DND-41 (cell line): ENCODE data around the gene TPCN1.

Source experiments
- ATAC-seq: fragments of 200-7000 bp; cut with Tn5 transposase; 3 replicates; pipeline ENCODE4 v1.9.1; 2021; ENCODE audit warnings: low read depth; ENCODE audit not compliant: insufficient read depth
- DNase-seq: peaks from one replicate; pipeline ENCODE4 v3.0.0-alpha.2; 2020
- H2AFZ ChIP-seq: 2 replicates; pipeline ENCODE4 v1.6.0; 2012; ENCODE audit warnings: low read depth, low read length
- H3K27ac ChIP-seq: 2 replicates; pipeline ENCODE4 v1.5.1; 2012; ENCODE audit warnings: low read length, inconsistent platforms
- H3K27me3 ChIP-seq: fragments of 200-600 bp; sonication (generic); 2 replicates; pipeline ENCODE4 v1.6.0; 2012; ENCODE audit warnings: low read length, mild to moderate bottlenecking, inconsistent platforms; ENCODE audit not compliant: insufficient read depth, poor library complexity
- H3K36me3 ChIP-seq: 2 replicates; pipeline ENCODE4 v1.5.1; 2012; ENCODE audit warnings: low read length, inconsistent platforms; ENCODE audit not compliant: insufficient read depth
- H3K4me1 ChIP-seq: 2 replicates; pipeline ENCODE4 v1.5.1; 2012; ENCODE audit warnings: mild to moderate bottlenecking, low read length; ENCODE audit not compliant: insufficient read depth
- H3K4me2 ChIP-seq: 2 replicates; pipeline ENCODE4 v1.6.0; 2012; ENCODE audit warnings: mild to moderate bottlenecking, moderate library complexity, low read length, inconsistent platforms; ENCODE audit not compliant: insufficient read depth
- H3K4me3 ChIP-seq, 2 experiments: fragments of 200-600 bp in 1 of 2; shearing (Covaris generic) in 1 of 2; 2 replicates each; pipeline ENCODE4 v1.5.1; 2012 to 2016; ENCODE audit warnings: inconsistent platforms in 2 of 2, low read length in 2 of 2, mild to moderate bottlenecking in 2 of 2, low read depth in 1 of 2, moderate library complexity in 1 of 2
- H3K79me2 ChIP-seq: 2 replicates; pipeline ENCODE4 v1.6.0; 2012; ENCODE audit warnings: low read length, inconsistent platforms; ENCODE audit not compliant: insufficient read depth
- H3K9ac ChIP-seq: 2 replicates; pipeline ENCODE4 v1.6.0; 2012; ENCODE audit warnings: low read depth, mild to moderate bottlenecking, inconsistent platforms, low read length, moderate library complexity
- H3K9me3 ChIP-seq: 2 replicates; pipeline ENCODE4 v1.5.1; 2012; ENCODE audit warnings: low read length, moderate library complexity, mild to moderate bottlenecking, inconsistent platforms; ENCODE audit not compliant: insufficient read depth, severe bottlenecking
- H4K20me1 ChIP-seq: 2 replicates; pipeline ENCODE4 v1.6.0; 2012; ENCODE audit warnings: low read length; ENCODE audit not compliant: insufficient read depth
- EZH2 ChIP-seq: IDR thresholded peaks from 3 replicates; pipeline ENCODE4 v1.6.1; 2012; ENCODE audit warnings: borderline replicate concordance, low read depth, mild to moderate bottlenecking, moderate library complexity, low read length, inconsistent platforms; ENCODE audit not compliant: severe bottlenecking
- TF ChIP-seq, protein P1 (sequence below): IDR thresholded peaks from 2 replicates; pipeline ENCODE4 v1.5.1; 2012; ENCODE audit warnings: borderline replicate concordance, low read length, moderate library complexity, mild to moderate bottlenecking; ENCODE audit not compliant: poor library complexity, severe bottlenecking; ENCODE audit errors: extremely low read depth

Gene TPCN1

DNA sequence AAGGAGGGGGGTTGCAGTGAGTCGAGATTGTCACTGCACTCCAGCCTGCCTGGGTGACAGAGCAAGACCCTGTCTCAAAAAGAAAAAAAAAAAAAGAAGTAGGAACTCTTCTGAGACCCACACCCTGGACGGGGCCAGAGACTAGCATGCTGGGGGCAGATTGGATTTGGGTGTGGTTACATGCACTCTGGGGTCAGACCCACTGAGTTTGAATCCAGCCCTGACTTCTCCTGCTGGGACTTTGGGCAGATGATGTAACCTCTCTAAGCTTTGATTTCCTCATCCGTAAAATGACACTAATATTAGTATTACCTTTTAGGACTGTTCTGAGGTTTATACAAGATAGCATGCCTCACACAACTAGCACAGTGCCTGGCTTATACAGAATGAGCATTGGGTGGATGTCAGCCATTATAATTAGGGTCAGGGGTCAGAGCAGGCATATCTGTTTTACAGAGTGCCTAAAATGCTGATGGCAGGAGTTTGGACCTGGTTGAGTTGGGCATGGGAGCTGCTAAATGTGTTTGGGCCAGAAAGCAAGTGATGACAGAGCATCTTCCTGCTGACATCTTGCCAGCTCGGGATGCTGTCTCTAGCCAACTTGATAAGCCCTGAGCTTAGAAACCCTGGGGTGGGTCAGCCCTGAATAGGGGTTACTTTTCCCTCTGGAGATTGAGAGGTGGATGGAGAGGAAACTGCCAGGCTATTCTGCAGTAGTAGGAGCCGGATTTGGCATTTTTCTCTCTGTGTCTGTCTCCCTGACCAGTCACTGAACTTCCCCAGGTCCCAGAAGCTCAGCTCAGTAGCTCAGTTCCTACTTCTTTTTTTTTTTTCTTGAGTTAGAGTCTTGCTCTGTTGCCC is 15.5 kb downstream of the TPCN1 start:
- no peaks in the 10 kb centered on the region for H4K20me1 ChIP-seq
- no peaks in the 10 kb centered on the region for H3K79me2 ChIP-seq
- no peak for DNase-seq
- H3K36me3 ChIP-seq: peaks cover 69% of the 10 kb centered on the region
- H2AFZ ChIP-seq: no peak overlapping the region
- H3K4me3 ChIP-seq: no peak overlapping the region
- H3K27ac ChIP-seq: peak overlapping the region; percentile 33; the same call in 1 of the 2 replicates
- H3K4me1 ChIP-seq: no peaks in the 10 kb centered on the region
- TF ChIP-seq EZH2: no peak
- TF ChIP-seq, protein P1, sequence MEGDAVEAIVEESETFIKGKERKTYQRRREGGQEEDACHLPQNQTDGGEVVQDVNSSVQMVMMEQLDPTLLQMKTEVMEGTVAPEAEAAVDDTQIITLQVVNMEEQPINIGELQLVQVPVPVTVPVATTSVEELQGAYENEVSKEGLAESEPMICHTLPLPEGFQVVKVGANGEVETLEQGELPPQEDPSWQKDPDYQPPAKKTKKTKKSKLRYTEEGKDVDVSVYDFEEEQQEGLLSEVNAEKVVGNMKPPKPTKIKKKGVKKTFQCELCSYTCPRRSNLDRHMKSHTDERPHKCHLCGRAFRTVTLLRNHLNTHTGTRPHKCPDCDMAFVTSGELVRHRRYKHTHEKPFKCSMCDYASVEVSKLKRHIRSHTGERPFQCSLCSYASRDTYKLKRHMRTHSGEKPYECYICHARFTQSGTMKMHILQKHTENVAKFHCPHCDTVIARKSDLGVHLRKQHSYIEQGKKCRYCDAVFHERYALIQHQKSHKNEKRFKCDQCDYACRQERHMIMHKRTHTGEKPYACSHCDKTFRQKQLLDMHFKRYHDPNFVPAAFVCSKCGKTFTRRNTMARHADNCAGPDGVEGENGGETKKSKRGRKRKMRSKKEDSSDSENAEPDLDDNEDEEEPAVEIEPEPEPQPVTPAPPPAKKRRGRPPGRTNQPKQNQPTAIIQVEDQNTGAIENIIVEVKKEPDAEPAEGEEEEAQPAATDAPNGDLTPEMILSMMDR: no peak
- no peak for ATAC-seq
- no peak overlapping the region for H3K9ac ChIP-seq
- no peaks in the 10 kb centered on the region for H3K27me3 ChIP-seq
- H3K4me2 ChIP-seq: no peak overlapping the region
- no peaks in the 10 kb centered on the region for H3K9me3 ChIP-seq

DNA sequence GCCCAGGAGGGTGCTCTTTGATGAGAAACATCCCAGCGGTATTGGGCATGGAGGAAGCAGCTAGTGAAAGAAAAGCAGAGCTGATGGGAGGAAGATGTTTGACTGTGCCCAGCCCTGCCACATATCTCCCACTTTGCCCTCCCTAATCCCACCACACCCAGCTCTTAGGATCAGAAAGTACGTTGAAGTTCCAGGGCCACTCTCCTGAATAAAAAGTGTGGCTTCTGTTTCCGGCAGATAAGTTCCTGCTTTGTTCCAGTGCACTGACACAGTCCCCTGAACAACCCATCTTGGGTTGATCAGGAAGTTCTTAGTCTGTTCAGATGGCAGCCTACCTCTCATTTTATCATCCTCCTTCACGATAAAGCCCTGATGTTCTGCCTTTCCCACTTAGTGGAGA is 16.5 kb downstream of the TPCN1 start:
- TF ChIP-seq EZH2: no peak
- TF ChIP-seq, protein P1: no peak
- H3K36me3 ChIP-seq: peaks cover 69% of the 10 kb centered on the region
- DNase-seq: no peak
- peak overlapping the region; percentile 42; the same call in 1 of the 2 replicates for H3K27ac ChIP-seq
- ATAC-seq: no peak
- H3K9ac ChIP-seq: no peak overlapping the region
- H3K4me3 ChIP-seq: no peak overlapping the region
- H3K4me1 ChIP-seq: no peaks in the 10 kb centered on the region
- H3K27me3 ChIP-seq: no peaks in the 10 kb centered on the region
- H3K9me3 ChIP-seq: no peaks in the 10 kb centered on the region
- 0 out of 2 replicates have a peak, but pooled peaks cover 3% of the 10 kb centered on the region for H3K79me2 ChIP-seq
- no peaks in the 10 kb centered on the region for H4K20me1 ChIP-seq
- no peak overlapping the region for H3K4me2 ChIP-seq
- H2AFZ ChIP-seq: no peak overlapping the region

DNA sequence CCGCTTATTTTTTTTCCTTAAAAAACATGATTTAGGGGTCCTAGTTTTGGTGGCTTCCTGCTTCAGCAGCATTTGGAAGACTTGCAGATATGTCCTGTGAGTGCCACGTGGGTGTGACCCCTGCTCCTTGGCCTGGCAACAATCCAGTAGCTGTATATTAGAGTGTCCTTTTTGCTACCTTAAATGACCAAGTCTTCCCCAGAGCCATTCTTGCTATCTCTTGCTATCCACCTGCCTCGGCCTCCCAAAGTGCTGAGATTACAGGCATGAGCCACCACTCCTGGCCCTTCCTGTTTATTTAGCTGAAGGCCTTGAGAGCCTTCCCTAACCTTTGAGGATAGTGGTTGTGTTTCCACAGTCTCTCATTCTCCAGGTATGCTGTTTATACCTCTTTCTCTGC is 17.0 kb downstream of the TPCN1 start:
- Histone ChIP-seq H3K4me1 (no peaks in the 10 kb centered on the region), H4K20me1 (no peaks in the 10 kb centered on the region), H2AFZ (no peak overlapping the region), H3K36me3 (peaks cover 65% of the 10 kb centered on the region), H3K9ac (no peak overlapping the region), H3K4me3 (no peak overlapping the region), H3K27me3 (no peaks in the 10 kb centered on the region), H3K4me2 (no peak overlapping the region), H3K79me2 (0 out of 2 replicates have a peak, but pooled peaks cover 3% of the 10 kb centered on the region), H3K27ac (no peak overlapping the region), H3K9me3 (no peaks in the 10 kb centered on the region)
- ATAC-seq: no peak
- DNase-seq: no peak
- TF ChIP-seq, protein P1: no peak
- TF ChIP-seq EZH2: no peak
